Coronary artery (tissue), 2 donors: ENCODE data around the gene TTLL6.
"Not testable (repeated sequence)": the region's sequence is repeated elsewhere in the genome, so short reads cannot be mapped to it uniquely, and the experiment has no call there.

Source experiments
- DNase-seq: peaks from one replicate; pipeline ENCODE4 v3.0.0-alpha.2; 2017; ENCODE audit warnings: low spot score
- H3K27ac ChIP-seq, 2 donors: fragments of 200-600 bp; sonication (generic); one replicate each; pipeline ENCODE4 v1.5.1; 2016 to 2019
- H3K4me3 ChIP-seq: fragments of 200-600 bp; sonication (generic); 2 replicates; pipeline ENCODE4 v1.5.1; 2016; ENCODE audit warnings: mild to moderate bottlenecking, moderate library complexity
- TF ChIP-seq, protein P1 (sequence below): fragments of 200-600 bp; sonication (generic); IDR thresholded peaks from one replicate; pipeline ENCODE4 v1.5.1; 2019; ENCODE audit warnings: antibody characterized with exemption

TTLL6 gene

GRCh38 chr17:48815311-48815710, 1.7 kb downstream of the TTLL6 start:
- no peak for DNase-seq
- no peak overlapping the region for H3K27ac ChIP-seq
- no peak overlapping the region for H3K4me3 ChIP-seq
- TF ChIP-seq, protein P1, sequence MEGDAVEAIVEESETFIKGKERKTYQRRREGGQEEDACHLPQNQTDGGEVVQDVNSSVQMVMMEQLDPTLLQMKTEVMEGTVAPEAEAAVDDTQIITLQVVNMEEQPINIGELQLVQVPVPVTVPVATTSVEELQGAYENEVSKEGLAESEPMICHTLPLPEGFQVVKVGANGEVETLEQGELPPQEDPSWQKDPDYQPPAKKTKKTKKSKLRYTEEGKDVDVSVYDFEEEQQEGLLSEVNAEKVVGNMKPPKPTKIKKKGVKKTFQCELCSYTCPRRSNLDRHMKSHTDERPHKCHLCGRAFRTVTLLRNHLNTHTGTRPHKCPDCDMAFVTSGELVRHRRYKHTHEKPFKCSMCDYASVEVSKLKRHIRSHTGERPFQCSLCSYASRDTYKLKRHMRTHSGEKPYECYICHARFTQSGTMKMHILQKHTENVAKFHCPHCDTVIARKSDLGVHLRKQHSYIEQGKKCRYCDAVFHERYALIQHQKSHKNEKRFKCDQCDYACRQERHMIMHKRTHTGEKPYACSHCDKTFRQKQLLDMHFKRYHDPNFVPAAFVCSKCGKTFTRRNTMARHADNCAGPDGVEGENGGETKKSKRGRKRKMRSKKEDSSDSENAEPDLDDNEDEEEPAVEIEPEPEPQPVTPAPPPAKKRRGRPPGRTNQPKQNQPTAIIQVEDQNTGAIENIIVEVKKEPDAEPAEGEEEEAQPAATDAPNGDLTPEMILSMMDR, result no peak

DNA sequence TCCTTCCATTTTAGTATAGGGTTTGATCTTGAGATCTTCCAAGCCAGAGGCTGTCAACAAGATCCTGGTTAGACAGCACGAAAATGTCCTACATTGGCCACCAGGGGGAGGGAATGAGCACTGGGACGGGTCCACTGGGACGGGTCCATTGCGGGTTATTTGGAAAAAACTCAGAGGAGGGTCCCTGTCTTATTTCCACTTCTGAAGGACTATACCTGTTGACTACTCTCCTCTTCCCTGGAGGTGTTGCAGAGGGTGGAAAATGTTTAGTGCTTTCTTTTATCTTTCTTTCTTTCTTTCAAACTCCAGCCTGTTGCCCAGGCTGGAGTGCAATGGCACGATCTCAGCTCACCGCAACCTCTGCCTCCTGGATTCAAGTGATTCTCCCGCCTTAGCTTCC, 2.5 kb downstream of the TTLL6 start:
- TF ChIP-seq, protein P1, result peak; percentile 45
- Histone ChIP-seq H3K27ac (no peak overlapping the region), H3K4me3 (no peak overlapping the region)
- DNase-seq, result no peak

DNA sequence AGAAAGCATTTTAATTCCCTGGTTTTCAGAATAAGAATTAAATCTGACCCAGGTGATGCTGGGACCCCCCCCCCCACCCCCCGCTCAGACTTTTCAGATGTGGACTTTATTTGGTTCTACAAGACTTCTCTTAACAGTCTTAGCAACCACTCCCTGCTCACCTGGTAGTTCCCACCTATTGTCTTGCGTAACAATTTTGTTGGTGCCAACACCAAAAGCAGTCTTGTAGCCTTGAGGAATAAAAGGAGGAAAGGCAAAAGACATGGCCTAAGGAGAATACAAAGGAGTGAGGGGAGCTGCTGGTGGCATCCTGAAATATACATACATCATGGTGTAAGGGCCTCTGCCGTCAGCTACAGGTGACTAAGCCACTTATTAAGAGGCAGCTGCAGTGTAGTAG, 5.0 kb downstream of the TTLL6 start:
- TF ChIP-seq, protein P1, result no peak
- Histone ChIP-seq H3K4me3 (no peak overlapping the region), H3K27ac (no peak overlapping the region)
- DNase-seq, result no peak

DNA sequence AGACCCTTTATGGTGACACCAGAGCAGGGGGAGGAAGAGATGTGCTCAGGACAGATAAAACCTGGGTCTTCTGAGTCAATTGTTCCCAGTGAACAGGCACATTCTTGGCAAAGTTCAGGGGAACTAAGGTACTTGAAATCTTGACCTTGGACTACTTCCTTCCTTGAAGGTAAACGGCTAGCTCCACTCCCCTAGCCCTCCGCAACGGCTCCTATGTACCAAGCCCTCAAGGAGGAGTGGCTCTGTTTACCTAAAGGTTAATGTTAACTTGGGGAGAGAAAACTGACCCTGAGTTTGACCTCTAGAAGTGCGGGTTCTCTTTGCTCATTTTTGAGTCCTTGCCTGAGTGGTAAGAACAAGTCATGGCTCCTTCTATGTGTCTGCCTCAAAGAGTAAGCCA, 7.8 kb downstream of the TTLL6 start:
- TF ChIP-seq, protein P1, result no peak

GRCh38 chr17:48804936-48805411, 12.1 kb downstream of the TTLL6 start:
- TF ChIP-seq, protein P1, result peak; percentile 87
- no peak overlapping the region for H3K4me3 ChIP-seq
- H3K27ac ChIP-seq, result no peak overlapping the region
- no peak for DNase-seq

More for the DNA sequence above, 7.8 kb downstream of the TTLL6 start:
- no peak overlapping the region for H3K4me3 ChIP-seq
- no peak overlapping the region for H3K27ac ChIP-seq
- no peak for DNase-seq

DNA sequence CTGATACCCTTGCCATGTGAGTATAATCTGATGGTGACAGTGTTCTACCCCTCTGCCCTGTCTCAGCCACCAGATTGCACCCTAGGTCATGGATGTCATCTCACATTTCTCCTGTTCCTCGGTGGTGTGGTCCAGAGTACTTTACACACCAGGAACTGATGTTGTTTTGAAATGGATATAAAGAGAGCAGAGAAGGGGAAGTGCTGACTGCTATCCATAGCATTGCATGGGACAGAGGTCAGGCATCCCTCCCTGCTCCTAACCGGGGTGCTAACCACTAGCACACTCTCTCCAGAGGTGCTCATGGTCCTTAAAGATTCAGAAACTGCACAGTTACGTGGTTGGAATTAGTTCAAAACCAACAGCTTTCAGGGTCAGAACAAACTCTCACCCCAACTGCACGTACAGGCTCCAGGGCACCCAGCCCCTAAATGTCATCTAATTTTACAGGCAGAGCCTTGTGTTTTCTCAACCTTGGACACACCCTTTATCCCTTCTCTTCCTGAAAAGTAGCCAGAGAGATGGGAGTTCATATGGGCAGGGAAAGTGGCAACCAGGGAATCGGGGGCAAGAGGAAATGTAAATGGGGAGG, 16.3 kb downstream of the TTLL6 start:
- H3K4me3 ChIP-seq, result no peak overlapping the region
- DNase-seq, result no peak
- no peak overlapping the region for H3K27ac ChIP-seq
- TF ChIP-seq, protein P1, result no peak

DNA sequence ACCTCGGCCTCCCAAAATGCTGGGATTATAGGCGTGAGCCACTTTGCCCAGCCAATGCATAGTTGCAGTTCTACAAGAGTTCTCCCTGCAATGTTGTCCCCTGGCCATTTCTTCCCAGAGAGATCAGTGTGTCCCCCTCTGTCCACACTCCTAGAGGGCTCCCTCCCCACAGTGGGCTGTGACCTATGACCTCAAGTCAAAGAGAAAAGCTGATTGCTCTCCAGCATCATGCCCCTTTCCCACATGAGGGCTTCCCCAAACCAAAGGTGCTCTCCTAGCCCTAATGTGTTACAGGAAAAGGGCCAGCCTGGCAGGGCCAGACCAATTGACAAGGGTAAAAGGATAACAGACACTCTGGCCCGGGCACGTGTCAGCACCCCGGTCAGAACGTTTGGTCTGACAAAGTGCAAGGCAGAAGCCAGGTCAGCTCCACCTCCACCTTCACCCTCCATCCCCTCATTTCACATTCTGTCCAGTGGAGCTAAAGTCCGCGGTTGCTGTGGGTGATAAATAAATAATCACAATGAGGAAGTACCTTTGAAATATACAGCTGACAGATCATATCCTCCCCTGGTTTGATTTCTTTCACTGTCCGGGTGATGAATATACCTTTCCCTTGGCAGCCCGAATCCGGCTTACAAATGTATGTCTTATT, 17.8 kb downstream of the TTLL6 start:
- TF ChIP-seq, protein P1, result no peak
- H3K4me3 ChIP-seq, result no peak overlapping the region
- no peak overlapping the region for H3K27ac ChIP-seq
- no peak for DNase-seq

DNA sequence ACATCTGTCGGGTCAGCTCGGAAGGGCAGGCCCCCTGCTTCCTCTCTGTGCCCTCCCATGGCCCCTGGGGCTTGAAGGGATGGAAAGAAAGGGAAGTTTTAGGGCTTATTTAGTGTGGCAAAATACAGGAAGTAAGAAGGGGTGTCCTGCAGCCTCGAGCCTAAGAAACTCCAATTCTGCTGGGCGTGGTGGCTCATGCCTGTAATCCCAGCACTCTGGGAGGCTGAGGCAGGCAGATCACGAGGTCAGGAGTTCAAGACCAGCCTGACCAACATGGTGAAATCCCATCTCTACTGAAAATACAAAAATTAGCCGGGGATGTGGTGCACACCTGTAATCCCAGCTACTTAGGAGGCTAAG, 20.9 kb downstream of the TTLL6 start:
- not testable (repeated sequence) for DNase-seq, H3K27ac ChIP-seq, H3K4me3 ChIP-seq
